KMS-11 (cell line): Measurements from ENCODE around the gene GRIN3A.

ENCODE experiments used
- H2AFZ ChIP-seq: fragments of 200-600 bp; sonication (generic); 2 replicates; pipeline ENCODE4 v1.6.1; 2016; ENCODE audit warnings: antibody characterized with exemption, mixed run types, low read depth
- H3K27ac ChIP-seq: fragments of 200-600 bp; sonication (generic); 2 replicates; pipeline ENCODE4 v1.6.1; 2016; ENCODE audit warnings: mild to moderate bottlenecking, mixed run types
- H3K27me3 ChIP-seq: fragments of 200-600 bp; sonication (generic); 2 replicates; pipeline ENCODE4 v1.6.1; 2017; ENCODE audit warnings: mild to moderate bottlenecking, low read depth, mixed run types, moderate library complexity; ENCODE audit not compliant: insufficient read depth
- H3K36me3 ChIP-seq: fragments of 200-600 bp; sonication (generic); 2 replicates; pipeline ENCODE4 v1.6.1; 2017; ENCODE audit warnings: mild to moderate bottlenecking, mixed run types; ENCODE audit not compliant: insufficient read depth
- H3K4me1 ChIP-seq: fragments of 200-600 bp; sonication (generic); 2 replicates; pipeline ENCODE4 v1.6.1; 2016; ENCODE audit warnings: mild to moderate bottlenecking, low read depth, mixed run types; ENCODE audit not compliant: poor library complexity, severe bottlenecking
- H3K4me2 ChIP-seq: fragments of 200-600 bp; sonication (generic); 2 replicates; pipeline ENCODE4 v1.7.0; 2016; ENCODE audit warnings: mild to moderate bottlenecking, mixed run types
- H3K4me3 ChIP-seq: fragments of 200-600 bp; sonication (generic); IDR thresholded peaks from 2 replicates; pipeline ENCODE4 v1.6.1; 2017; ENCODE audit warnings: low read depth, low read length, mixed read lengths; ENCODE audit not compliant: insufficient read depth
- H3K79me2 ChIP-seq: fragments of 200-600 bp; sonication (generic); 2 replicates; pipeline ENCODE4 v1.6.1; 2016; ENCODE audit warnings: low read depth, mixed run types; ENCODE audit not compliant: insufficient read depth
- H3K9ac ChIP-seq: fragments of 200-600 bp; sonication (generic); 2 replicates; pipeline ENCODE4 v1.6.1; 2016; ENCODE audit warnings: mild to moderate bottlenecking, mixed run types
- H4K20me1 ChIP-seq: fragments of 200-600 bp; sonication (generic); 2 replicates; pipeline ENCODE4 v1.6.1; 2016; ENCODE audit warnings: mild to moderate bottlenecking, mixed run types; ENCODE audit not compliant: insufficient read depth
- TF ChIP-seq, protein P1 (sequence below): fragments of 200-600 bp; sonication (generic); conservative IDR thresholded peaks from 2 replicates; pipeline ENCODE4 v1.6.1; 2017; ENCODE audit warnings: low read depth, mild to moderate bottlenecking, antibody characterized with exemption, low read length, moderate library complexity, mixed read lengths

GRIN3A gene

DNA sequence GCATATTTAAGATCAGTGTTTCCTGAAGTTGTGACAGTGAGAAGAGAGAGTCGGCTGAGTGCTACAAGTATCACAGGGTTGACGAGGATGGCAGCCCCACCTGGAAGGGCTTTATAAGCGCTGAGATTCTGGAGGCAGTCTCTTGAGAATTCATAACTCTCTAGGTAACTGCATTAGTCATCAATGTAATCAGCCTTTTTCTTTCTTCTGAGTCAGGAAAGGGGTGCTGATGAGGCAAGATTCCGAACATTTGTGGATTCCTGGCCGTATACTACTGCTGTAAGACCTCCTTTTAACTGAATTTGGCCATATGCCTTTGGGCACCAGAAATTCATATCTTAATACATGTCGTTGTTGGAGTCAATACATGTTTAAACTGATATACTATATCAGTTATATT, 211.4 kb downstream of the GRIN3A start:
- H3K79me2 ChIP-seq = no peaks in the 10 kb centered on the region
- H4K20me1 ChIP-seq = no peaks in the 10 kb centered on the region
- H2AFZ ChIP-seq = no peak overlapping the region

DNA sequence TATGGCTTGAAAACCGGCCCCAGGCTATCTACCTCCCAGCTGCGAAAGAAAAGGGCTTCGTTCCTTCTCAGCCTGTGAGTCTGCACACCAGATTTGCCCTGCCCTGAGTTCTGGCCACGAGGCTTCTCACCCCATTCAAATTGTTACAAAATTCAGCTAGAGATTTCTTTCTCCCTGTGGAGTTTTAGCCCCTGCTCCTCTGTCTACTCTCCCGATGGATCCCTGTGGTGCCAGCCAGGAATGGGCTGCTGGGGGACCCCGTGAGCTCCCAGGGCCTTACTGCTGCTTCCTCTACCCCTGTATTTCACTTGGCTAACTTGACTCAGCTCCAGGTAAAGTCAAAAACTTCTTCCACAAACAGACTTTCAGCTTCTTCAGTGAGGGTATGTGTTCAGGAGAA, 214.1 kb downstream of the GRIN3A start:
- Histone ChIP-seq H3K9ac (no peak overlapping the region), H4K20me1 (no peaks in the 10 kb centered on the region), H3K27me3 (no peaks in the 10 kb centered on the region), H3K27ac (no peak overlapping the region), H3K4me2 (no peak overlapping the region), H3K36me3 (no peaks in the 10 kb centered on the region), H2AFZ (no peak overlapping the region), H3K79me2 (no peaks in the 10 kb centered on the region), H3K4me1 (no peaks in the 10 kb centered on the region), H3K4me3 (no peak overlapping the region)
- TF ChIP-seq, protein P1, sequence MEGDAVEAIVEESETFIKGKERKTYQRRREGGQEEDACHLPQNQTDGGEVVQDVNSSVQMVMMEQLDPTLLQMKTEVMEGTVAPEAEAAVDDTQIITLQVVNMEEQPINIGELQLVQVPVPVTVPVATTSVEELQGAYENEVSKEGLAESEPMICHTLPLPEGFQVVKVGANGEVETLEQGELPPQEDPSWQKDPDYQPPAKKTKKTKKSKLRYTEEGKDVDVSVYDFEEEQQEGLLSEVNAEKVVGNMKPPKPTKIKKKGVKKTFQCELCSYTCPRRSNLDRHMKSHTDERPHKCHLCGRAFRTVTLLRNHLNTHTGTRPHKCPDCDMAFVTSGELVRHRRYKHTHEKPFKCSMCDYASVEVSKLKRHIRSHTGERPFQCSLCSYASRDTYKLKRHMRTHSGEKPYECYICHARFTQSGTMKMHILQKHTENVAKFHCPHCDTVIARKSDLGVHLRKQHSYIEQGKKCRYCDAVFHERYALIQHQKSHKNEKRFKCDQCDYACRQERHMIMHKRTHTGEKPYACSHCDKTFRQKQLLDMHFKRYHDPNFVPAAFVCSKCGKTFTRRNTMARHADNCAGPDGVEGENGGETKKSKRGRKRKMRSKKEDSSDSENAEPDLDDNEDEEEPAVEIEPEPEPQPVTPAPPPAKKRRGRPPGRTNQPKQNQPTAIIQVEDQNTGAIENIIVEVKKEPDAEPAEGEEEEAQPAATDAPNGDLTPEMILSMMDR = no peak

More for the DNA sequence above, 211.4 kb downstream of the GRIN3A start:
- H3K4me3 ChIP-seq = no peak overlapping the region
- no peak overlapping the region for H3K4me2 ChIP-seq
- H3K9ac ChIP-seq = no peak overlapping the region
- no peaks in the 10 kb centered on the region for H3K36me3 ChIP-seq
- TF ChIP-seq, protein P1 = no peak
- H3K27me3 ChIP-seq = no peaks in the 10 kb centered on the region
- H3K4me1 ChIP-seq = no peaks in the 10 kb centered on the region
- H3K27ac ChIP-seq = no peak overlapping the region
